GM10266 (cell line): ENCODE data around the gene SPG21.

Experiments
- DNase-seq: peaks from one replicate; pipeline ENCODE4 v3.0.0; 2012; ENCODE audit errors: extremely low spot score
- TF ChIP-seq, protein P1 (sequence below): IDR thresholded peaks from 2 replicates; pipeline ENCODE4 v1.5.1; 2012; ENCODE audit warnings: mild to moderate bottlenecking, low read depth; ENCODE audit not compliant: control insufficient read depth, insufficient read depth; ENCODE audit errors: missing control alignments

The SPG21 gene

GRCh38 chr15:64993290-64993689 lies 3.6 kb upstream of the SPG21 start:
- TF ChIP-seq, protein P1, sequence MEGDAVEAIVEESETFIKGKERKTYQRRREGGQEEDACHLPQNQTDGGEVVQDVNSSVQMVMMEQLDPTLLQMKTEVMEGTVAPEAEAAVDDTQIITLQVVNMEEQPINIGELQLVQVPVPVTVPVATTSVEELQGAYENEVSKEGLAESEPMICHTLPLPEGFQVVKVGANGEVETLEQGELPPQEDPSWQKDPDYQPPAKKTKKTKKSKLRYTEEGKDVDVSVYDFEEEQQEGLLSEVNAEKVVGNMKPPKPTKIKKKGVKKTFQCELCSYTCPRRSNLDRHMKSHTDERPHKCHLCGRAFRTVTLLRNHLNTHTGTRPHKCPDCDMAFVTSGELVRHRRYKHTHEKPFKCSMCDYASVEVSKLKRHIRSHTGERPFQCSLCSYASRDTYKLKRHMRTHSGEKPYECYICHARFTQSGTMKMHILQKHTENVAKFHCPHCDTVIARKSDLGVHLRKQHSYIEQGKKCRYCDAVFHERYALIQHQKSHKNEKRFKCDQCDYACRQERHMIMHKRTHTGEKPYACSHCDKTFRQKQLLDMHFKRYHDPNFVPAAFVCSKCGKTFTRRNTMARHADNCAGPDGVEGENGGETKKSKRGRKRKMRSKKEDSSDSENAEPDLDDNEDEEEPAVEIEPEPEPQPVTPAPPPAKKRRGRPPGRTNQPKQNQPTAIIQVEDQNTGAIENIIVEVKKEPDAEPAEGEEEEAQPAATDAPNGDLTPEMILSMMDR = no peak
- no peak for DNase-seq

DNA sequence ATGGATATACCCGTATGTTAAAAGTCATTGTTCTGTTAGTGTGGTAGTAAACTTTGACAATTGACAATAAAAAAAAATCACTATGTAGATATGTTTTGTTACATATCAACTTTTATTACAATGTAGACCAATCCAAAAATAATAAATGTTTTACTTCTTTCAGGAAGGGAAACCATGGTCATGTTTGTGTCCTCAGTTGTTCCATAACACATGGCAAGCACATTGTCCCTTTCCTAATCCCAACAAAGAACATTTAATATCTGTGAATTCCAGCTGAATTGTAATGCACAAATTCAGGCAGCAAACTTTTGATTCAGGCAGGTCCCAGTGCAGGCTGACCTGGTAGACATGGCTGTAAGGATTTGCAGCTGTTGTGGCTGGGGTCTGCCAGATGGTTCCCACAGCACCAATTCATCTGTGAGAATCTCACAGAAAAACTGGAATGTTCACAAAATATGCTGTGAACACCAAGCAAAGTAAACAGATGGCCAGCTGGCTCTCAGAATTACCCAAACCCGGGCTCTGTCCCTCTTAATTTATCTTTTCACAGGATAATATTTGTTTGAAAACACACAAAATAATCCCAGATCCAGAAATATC lies 1.9 kb upstream of the SPG21 start:
- DNase-seq = no peak
- TF ChIP-seq, protein P1 = no peak

DNA sequence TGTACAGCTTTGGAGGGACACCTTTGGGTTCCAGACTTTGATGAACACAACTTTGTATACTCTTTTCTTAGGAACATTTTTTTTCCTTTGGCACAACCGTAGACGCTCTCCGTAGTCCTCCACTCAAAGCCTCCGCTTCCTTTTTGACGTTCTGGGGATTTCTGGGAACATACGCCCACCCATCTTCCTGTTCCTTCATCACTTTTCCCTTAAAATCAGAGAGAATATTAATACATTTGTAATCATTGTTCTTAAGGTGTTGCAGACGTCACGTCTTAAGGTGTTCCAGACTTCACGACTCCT lies 405 bp upstream of the SPG21 start:
- TF ChIP-seq, protein P1 = no peak
- no peak for DNase-seq

DNA sequence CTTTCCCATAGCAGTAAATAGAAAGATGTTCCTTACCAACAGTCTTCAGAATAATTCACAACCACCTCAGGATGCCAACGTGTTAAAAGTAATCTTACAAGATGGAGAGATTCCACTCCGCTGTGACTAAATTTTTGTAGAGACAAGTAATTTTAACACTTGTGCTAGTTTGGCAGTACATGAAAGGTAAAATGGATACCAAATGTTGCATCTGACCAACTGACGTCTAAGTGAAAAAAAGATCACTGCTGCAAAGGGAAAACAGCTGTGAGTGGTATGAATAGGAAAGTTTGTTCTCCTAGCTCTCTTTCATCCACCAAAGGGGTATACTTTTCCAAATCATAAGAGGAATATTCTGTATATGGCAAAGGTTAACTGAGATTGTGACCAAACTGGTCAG lies 2.6 kb downstream of the SPG21 start:
- TF ChIP-seq, protein P1 = no peak
- no peak for DNase-seq

GRCh38 chr15:64985366-64986033 lies 4.2 kb downstream of the SPG21 start:
- no peak for DNase-seq
- TF ChIP-seq, protein P1 = no peak

GRCh38 chr15:64982472-64982871 lies 7.2 kb downstream of the SPG21 start:
- DNase-seq = no peak
- TF ChIP-seq, protein P1 = no peak

GRCh38 chr15:64981812-64982431 lies 7.8 kb downstream of the SPG21 start:
- TF ChIP-seq, protein P1 = no peak
- no peak for DNase-seq
